Stimulated activated CD4-positive, alpha-beta T cell treated with anti-CD3 and anti-CD28 coated beads, Interleukin-15, amount 100 ng/mL, for 24 hours (primary cell): ENCODE measurements around the gene RASGRF1.
"Not testable (repeated sequence)": the region's sequence is repeated elsewhere in the genome, so short reads cannot be mapped to it uniquely, and the experiment has no call there.

Experiments used
- DNase-seq: peaks from one replicate; pipeline ENCODE4 v3.0.0-alpha.2; 2020

The RASGRF1 gene, protein sequence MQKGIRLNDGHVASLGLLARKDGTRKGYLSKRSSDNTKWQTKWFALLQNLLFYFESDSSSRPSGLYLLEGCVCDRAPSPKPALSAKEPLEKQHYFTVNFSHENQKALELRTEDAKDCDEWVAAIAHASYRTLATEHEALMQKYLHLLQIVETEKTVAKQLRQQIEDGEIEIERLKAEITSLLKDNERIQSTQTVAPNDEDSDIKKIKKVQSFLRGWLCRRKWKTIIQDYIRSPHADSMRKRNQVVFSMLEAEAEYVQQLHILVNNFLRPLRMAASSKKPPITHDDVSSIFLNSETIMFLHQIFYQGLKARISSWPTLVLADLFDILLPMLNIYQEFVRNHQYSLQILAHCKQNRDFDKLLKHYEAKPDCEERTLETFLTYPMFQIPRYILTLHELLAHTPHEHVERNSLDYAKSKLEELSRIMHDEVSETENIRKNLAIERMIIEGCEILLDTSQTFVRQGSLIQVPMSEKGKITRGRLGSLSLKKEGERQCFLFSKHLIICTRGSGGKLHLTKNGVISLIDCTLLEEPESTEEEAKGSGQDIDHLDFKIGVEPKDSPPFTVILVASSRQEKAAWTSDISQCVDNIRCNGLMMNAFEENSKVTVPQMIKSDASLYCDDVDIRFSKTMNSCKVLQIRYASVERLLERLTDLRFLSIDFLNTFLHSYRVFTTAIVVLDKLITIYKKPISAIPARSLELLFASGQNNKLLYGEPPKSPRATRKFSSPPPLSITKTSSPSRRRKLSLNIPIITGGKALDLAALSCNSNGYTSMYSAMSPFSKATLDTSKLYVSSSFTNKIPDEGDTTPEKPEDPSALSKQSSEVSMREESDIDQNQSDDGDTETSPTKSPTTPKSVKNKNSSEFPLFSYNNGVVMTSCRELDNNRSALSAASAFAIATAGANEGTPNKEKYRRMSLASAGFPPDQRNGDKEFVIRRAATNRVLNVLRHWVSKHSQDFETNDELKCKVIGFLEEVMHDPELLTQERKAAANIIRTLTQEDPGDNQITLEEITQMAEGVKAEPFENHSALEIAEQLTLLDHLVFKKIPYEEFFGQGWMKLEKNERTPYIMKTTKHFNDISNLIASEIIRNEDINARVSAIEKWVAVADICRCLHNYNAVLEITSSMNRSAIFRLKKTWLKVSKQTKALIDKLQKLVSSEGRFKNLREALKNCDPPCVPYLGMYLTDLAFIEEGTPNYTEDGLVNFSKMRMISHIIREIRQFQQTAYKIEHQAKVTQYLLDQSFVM (N-terminal part only)

GRCh38 chr15:79090487-79091203, at the start of gene RASGRF1:
Gene RASGRF1, minus strand, starts transcription at chr15:79090780. Its CDS starts 282 bp downstream, at chr15:79090498.
- DNase-seq, result peak; percentile 10

GRCh38 chr15:79136434-79137046, 46.0 kb upstream of the RASGRF1 start:
- no peak for DNase-seq

DNA sequence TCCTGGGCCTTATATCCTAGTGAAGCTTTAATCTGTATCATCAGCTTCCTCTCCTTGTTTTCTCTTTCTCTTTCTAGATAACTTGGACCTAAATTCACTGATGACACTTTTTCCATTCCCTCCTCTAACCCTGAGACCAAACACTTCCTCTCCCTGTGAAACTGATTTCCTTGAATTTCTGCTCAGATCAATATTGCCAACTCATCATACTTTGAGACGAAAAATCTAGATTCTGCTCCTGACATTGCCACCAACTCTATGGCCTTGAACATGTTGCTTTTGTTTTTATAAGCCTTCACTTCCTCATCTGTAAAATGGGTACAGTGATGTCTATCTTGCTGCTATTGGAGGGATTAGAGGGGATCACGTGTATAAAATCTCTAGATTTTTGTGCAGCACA, 42.7 kb upstream of the RASGRF1 start:
- no peak for DNase-seq

DNA sequence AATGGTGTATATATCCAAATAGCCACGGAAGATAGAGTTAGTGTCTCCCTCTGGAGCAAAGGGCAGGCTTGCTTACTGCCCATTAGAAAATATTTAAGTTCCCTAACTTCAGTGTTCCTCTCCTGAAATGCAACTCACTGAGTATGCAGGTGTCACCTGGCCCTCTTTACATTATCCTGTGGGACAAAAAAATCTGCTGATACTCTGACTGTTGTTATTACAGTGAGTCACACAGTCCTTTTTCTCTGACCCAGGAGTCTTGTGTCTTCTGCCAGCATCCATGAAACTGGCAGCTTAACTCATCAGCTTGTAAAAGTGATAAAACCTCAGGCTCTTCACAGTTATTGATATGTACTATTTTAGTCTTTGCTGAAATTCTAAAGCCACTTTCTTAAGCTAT, 42.2 kb upstream of the RASGRF1 start:
- DNase-seq, result no peak

DNA sequence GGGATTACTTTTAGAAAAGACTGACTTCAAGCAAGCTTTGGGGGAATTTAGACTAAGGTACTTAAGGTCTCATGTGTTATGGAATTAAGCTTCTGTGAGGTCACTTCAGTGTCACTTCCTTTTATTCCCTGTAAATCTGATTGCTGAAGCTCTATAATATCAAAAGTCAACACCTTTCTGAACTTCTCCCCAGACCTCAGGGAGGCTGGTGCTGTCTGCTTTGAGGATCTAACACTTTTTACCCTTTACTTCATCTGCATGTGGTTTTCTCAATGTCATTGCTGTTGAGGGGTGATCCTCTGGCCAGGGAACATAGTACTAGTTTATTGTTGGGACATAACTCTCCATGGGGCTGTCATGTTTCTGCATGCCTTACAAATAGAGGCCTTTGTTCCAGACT, 41.8 kb upstream of the RASGRF1 start:
- no peak for DNase-seq

GRCh38 chr15:79130535-79131130, 40.1 kb upstream of the RASGRF1 start:
- no peak for DNase-seq

GRCh38 chr15:79129235-79129634, 38.7 kb upstream of the RASGRF1 start:
- DNase-seq, result no peak

- DNase-seq, result no peak
Measured at GRCh38 chr15:79128556-79128955, 38.0 kb upstream of the RASGRF1 start.

- DNase-seq, result no peak
Measured at GRCh38 chr15:79124388-79124787, 33.8 kb upstream of the RASGRF1 start.

- DNase-seq, result no peak
Measured at GRCh38 chr15:79122991-79123390, 32.4 kb upstream of the RASGRF1 start.

- no peak for DNase-seq
Measured at GRCh38 chr15:79122391-79122790, 31.8 kb upstream of the RASGRF1 start.

DNA sequence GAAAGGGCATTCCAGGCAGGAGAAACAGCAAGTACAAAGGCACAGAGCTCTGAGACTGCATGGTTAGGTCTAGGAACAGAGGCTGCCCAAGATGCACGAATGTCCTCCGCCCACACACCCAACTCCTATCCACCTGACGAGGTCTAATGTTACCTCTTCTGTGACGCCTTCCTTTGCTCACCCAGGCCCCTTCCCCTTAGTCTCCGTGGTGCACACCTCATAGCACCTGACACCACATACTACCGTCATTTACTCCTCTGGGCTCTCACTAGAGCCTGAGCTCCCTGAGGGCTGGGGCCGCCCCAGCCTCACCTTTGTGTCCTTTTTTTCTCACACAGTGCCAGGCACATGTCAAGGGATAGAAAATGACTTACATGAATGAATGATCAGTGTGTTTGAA, 31.0 kb upstream of the RASGRF1 start:
- no peak for DNase-seq

DNA sequence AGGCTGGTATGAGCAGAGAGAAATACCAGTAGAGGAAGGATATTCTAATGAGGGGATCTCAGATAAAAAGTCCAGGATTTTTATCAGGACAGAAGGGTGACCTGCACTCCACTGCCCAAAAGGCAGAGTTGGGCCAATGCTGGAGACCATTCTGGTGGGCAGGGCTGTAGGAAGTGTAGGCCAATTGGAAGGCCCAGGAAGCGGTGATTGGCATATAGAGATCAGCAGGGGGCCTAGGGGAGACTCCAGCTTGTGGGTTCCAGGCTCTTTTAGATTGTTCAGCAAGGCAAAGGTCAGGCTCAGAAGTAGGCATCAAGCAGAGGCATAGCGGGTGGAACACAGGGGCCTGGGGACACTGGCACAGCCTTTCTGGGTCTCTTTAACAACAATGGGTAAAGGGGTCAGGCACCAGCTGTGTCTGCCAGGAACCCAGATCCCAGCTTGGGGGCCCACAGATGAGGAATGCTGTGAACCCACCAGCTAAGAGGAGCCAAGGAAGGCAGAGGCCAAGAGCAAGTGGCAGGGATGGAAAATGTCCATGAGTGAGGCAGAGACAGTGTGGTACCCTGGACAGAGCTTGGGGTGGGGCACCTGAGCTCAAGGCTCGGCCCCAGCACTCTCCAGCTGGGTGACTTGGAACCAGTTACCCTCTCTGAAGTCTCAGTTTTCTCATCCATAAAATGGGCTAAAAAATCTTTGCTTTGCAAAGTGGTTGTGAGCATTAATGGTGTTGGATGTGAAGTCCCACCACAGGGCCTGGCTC, 27.0 kb upstream of the RASGRF1 start:
- no peak for DNase-seq

GRCh38 chr15:79116771-79117170, 26.2 kb upstream of the RASGRF1 start:
- no peak for DNase-seq

GRCh38 chr15:79115986-79116665, 25.5 kb upstream of the RASGRF1 start:
- DNase-seq, result no peak

DNA sequence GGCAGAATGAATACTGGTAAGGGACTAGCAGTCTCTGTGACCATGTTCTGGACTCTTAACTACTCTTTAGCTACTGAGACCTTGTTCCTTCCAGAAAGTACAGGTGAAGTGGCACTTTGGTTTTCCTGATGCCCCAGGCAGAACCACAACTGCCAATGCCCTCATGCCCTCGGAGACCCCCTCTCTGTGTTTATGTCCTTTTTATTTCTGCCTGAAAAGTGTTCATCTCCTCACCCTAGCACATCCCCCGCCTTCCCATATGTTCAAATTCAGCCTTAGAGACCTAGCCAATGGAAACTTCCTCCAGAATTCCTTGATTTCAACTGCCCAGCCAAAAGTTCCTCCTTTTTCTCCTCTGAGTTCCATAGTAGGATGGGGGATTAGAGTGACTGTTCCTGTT, 23.3 kb upstream of the RASGRF1 start:
- DNase-seq, result no peak

DNA sequence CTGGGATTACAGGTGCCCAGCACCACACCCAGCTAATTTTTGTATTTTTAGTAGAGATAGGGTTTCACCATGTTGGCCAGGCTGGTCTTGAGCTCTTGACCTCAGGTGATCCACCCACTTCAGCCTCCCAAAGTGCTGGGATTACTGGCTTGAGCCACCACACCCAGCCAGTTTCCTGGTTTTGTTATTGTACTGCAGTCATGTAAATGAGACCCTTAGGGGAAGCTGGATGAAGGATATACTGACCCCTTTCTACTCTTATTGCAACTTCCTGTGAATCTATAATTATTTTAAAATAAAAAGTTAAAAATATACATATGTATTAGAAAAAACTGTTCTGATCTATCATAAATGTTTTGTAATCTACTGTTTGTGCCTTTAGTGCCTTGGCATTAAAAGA, 20.8 kb upstream of the RASGRF1 start:
- DNase-seq, result not testable (repeated sequence)

DNA sequence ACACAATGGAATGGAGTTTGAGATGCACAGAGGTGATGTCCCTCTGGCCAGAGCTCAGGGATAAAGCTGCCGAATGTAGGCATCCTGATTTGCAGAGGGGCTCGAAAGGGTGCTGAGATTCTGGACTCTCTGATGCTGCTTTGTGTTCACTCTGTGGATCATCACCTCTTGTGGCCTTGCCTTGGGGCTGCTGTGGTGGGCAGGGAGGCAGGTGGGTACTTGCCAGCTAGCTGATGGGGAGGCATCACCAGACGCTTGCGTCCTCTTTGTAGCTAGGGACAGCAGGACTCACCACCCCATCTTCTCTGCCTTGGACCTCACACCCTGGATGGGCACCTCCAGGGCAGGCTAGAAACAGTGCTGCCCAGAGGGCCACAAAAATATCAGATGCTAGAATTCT, 14.6 kb upstream of the RASGRF1 start:
- no peak for DNase-seq

DNA sequence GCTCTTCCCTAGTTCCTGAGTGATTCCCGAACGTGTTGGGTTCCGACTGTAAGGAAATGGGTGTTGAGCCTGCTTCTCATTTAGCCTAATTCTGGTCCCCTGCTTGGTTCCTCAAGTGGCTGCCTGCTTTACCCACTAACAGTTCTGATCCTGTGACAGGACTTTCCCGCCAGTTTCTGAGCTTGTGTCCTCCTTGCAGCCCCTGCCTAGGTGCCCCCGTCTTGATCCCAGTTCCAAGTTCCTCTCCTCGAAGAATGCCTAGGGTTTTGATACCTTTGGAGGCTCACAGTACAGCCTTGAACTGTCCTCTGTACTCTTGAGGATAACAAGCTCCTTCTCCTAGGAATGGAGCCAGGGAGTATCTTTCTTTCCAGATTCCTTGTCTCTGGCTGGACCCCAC, 12.0 kb upstream of the RASGRF1 start:
- DNase-seq, result no peak

DNA sequence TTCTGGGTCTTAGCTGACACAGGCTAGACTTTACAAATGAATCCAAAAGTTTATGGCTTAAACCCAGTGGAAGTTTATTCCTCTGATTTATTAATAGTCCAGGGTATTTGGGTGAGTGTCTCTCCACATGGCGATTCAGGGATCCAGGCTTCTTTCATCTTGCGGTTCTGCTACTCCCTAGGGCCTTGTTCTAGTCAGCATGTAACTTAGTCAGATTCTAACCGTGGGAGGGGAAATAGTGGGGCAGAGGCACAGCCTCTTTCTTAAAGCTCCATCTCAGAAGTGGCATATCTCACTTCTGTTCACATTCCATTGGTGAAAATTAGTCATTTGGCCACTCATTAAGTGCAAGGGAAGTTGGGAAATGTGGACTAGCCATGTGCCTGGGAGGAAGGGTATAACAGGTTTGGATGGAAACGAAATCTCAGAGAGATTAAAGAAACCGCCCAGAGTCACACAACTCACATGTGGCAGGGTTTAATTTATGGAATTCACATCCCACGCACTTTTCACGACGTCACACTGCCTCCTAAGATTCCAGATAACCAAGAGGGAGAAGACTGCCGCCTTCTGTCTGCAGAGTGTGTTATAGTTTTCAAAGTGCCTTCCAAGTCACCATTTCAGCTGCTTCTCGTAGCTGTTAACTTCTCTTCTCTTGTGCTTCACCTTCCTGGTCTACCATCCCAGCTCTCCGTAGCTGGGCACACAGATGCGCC, 11.4 kb upstream of the RASGRF1 start:
- DNase-seq, result no peak
